SK-N-SH treated with all-trans-retinoic acid at 6 μM for 48 hours (cell line): Measurements from ENCODE around the gene TYROBP.

Experiments used
- ISL1 ChIP-seq: fragments of 250-450 bp; sonication (Bioruptor Pico); IDR thresholded peaks from 2 replicates; pipeline ENCODE4 v2.1.2; 2022; ENCODE audit warnings: mild to moderate bottlenecking, moderate library complexity
- TCF4 ChIP-seq: fragments of 250-450 bp; sonication (Bioruptor Pico); IDR thresholded peaks from 2 replicates; pipeline ENCODE4 v1.8.0; 2021; ENCODE audit warnings: mild to moderate bottlenecking, moderate library complexity, borderline replicate concordance

GRCh38 chr19:35929876-35930275, 21.8 kb upstream of the TYROBP start:
- TF ChIP-seq TCF4 (no peak), ISL1 (CRISPR knock-in tag) (no peak)
